Measurements from ENCODE around the gene CFAP45.

Gene CFAP45

GRCh38 chr1:159936273-159936904 is 36.4 kb upstream of the CFAP45 start:
- DNase-seq (ENCODE audit: low spot score) = peak; percentile 52

GRCh38 chr1:159935719-159936272 is 35.8 kb upstream of the CFAP45 start:
- DNase-seq (ENCODE audit: low spot score) = no peak

- DNase-seq (ENCODE audit: low spot score) = no peak
These were observed 35.3 kb upstream of the CFAP45 start for GRCh38 chr1:159935305-159935704.

GRCh38 chr1:159934136-159935039 is 34.4 kb upstream of the CFAP45 start:
- DNase-seq (ENCODE audit: low spot score) = no peak

- DNase-seq (ENCODE audit: low spot score) = no peak
These were observed 33.4 kb upstream of the CFAP45 start for GRCh38 chr1:159933347-159933746.

- DNase-seq (ENCODE audit: low spot score) = no peak
These were observed 32.6 kb upstream of the CFAP45 start for GRCh38 chr1:159932296-159933285.

GRCh38 chr1:159931795-159932173 is 31.8 kb upstream of the CFAP45 start:
- no peak for DNase-seq (ENCODE audit: low spot score)

- DNase-seq (ENCODE audit: low spot score) = no peak
These were observed 31.3 kb upstream of the CFAP45 start for GRCh38 chr1:159931101-159931794.

- no peak for DNase-seq (ENCODE audit: low spot score)
These were observed 30.7 kb upstream of the CFAP45 start for GRCh38 chr1:159930634-159931033.

GRCh38 chr1:159930216-159930615 is 30.3 kb upstream of the CFAP45 start:
- DNase-seq (ENCODE audit: low spot score) = no peak

- DNase-seq (ENCODE audit: low spot score) = no peak
These were observed 29.4 kb upstream of the CFAP45 start for GRCh38 chr1:159929155-159930051.

- no peak for DNase-seq (ENCODE audit: low spot score)
These were observed 28.6 kb upstream of the CFAP45 start for GRCh38 chr1:159928491-159929050.

- no peak for DNase-seq (ENCODE audit: low spot score)
These were observed 28.0 kb upstream of the CFAP45 start for GRCh38 chr1:159927849-159928431.

GRCh38 chr1:159927211-159927848 is 27.4 kb upstream of the CFAP45 start:
- no peak for DNase-seq (ENCODE audit: low spot score)

GRCh38 chr1:159925719-159926078 is 25.7 kb upstream of the CFAP45 start:
- DNase-seq (ENCODE audit: low spot score) = no peak

- peak; percentile 83 for DNase-seq (ENCODE audit: low spot score)
These were observed 25.1 kb upstream of the CFAP45 start, which contains the start of gene TAGLN2 for GRCh38 chr1:159924791-159925718. TSS of gene TAGLN2 (minus strand) at chr1:159925507. CDS start at chr1:159920509, 4,998 bp downstream.

GRCh38 chr1:159924025-159924790 is 24.2 kb upstream of the CFAP45 start:
- DNase-seq (ENCODE audit: low spot score) = peak; percentile 29
